ENCODE data around the gene USP32. TPM values are rescaled to one million over a fixed set of nuclear protein-coding genes. Genes with fewer than 3 reads are reported as not detected.

The USP32 gene
- total RNA-seq, 1 donor from 2014 or later, result 39.1 TPM

- Mint-ChIP-seq H3K27me3 (no peaks in the 10 kb centered on the region), H3K27ac (no peak overlapping the region), H3K36me3 (peaks cover 11% of the 10 kb centered on the region), H3K9me3 (no peaks in the 10 kb centered on the region), H3K4me3 (no peak overlapping the region), H3K4me1 (ENCODE audit: unreplicated experiment) (peaks cover 6% of the 10 kb centered on the region)
- DNase-seq (ENCODE audit: extremely low spot score, unreplicated experiment), result no peak
- no peak for TF ChIP-seq CTCF (conservative IDR thresholded peaks at IDR 0.05)
These were observed 64.0 kb downstream of the USP32 start for GRCh38 chr17:60327901-60328273.

- H3K9me3 Mint-ChIP-seq, result no peaks in the 10 kb centered on the region
- peaks cover 7% of the 10 kb centered on the region for H3K36me3 Mint-ChIP-seq
- no peak overlapping the region for H3K27ac Mint-ChIP-seq
- H3K27me3 Mint-ChIP-seq, result no peaks in the 10 kb centered on the region
- no peak for TF ChIP-seq CTCF (conservative IDR thresholded peaks at IDR 0.05)
- peaks cover 6% of the 10 kb centered on the region for H3K4me1 Mint-ChIP-seq (ENCODE audit: unreplicated experiment)
- DNase-seq (ENCODE audit: extremely low spot score, unreplicated experiment), result no peak
- no peak overlapping the region for H3K4me3 Mint-ChIP-seq
These were observed 64.6 kb downstream of the USP32 start for GRCh38 chr17:60327134-60327900.

- no peak for DNase-seq (ENCODE audit: extremely low spot score, unreplicated experiment)
- peaks cover 6% of the 10 kb centered on the region for H3K4me1 Mint-ChIP-seq (ENCODE audit: unreplicated experiment)
- H3K27ac Mint-ChIP-seq, result no peak overlapping the region
- peaks cover 7% of the 10 kb centered on the region for H3K36me3 Mint-ChIP-seq
- H3K27me3 Mint-ChIP-seq, result no peaks in the 10 kb centered on the region
- no peak overlapping the region for H3K4me3 Mint-ChIP-seq
- no peak for TF ChIP-seq CTCF (conservative IDR thresholded peaks at IDR 0.05)
- no peaks in the 10 kb centered on the region for H3K9me3 Mint-ChIP-seq
These were observed 65.2 kb downstream of the USP32 start for GRCh38 chr17:60326702-60327101.

- peaks cover 7% of the 10 kb centered on the region for H3K36me3 Mint-ChIP-seq
- TF ChIP-seq CTCF (conservative IDR thresholded peaks at IDR 0.05), result no peak
- H3K9me3 Mint-ChIP-seq, result no peaks in the 10 kb centered on the region
- no peak for DNase-seq (ENCODE audit: extremely low spot score, unreplicated experiment)
- no peaks in the 10 kb centered on the region for H3K27me3 Mint-ChIP-seq
- peaks cover 10% of the 10 kb centered on the region for H3K4me1 Mint-ChIP-seq (ENCODE audit: unreplicated experiment)
- no peak overlapping the region for H3K27ac Mint-ChIP-seq
- no peak overlapping the region for H3K4me3 Mint-ChIP-seq
These were observed 66.0 kb downstream of the USP32 start for GRCh38 chr17:60325730-60326524.

- H3K4me1 Mint-ChIP-seq (ENCODE audit: unreplicated experiment), result peaks cover 10% of the 10 kb centered on the region
- H3K27ac Mint-ChIP-seq, result no peak overlapping the region
- no peak for DNase-seq (ENCODE audit: extremely low spot score, unreplicated experiment)
- H3K27me3 Mint-ChIP-seq, result no peaks in the 10 kb centered on the region
- peaks cover 3% of the 10 kb centered on the region for H3K36me3 Mint-ChIP-seq
- no peaks in the 10 kb centered on the region for H3K9me3 Mint-ChIP-seq
- no peak overlapping the region for H3K4me3 Mint-ChIP-seq
- TF ChIP-seq CTCF (conservative IDR thresholded peaks at IDR 0.05), result no peak
These were observed 68.2 kb downstream of the USP32 start for GRCh38 chr17:60323754-60324153.
